ENCODE measurements around the gene CPE. TPM values are rescaled to one million over a fixed set of nuclear protein-coding genes. Genes with fewer than 3 reads are reported as not detected.
"Not testable (repeated sequence)": the region's sequence is repeated elsewhere in the genome, so short reads cannot be mapped to it uniquely, and the experiment has no call there.

CPE gene
- total RNA-seq, 1 donor from 2014 or later: 39.6 TPM

DNA sequence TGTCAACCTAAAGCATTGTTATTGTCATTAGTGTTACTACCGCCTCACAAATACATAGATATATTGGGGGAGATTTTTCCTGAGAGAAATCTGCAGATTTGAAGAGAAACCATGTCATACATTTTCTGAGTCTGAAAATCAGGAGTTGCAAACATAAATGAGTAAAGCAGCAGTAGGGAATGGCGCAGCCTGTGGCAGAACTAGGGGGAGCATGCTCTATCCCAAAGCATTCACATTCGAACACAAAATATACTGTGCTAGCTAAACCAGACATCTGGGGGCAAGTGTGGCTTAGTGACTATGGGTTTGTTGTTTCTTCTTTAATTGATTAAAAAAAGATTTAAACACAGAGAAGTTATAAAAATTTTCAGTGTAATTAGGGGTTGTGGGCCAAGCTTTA is 83.2 kb downstream of the CPE start:
- no peak for DNase-seq (ENCODE audit: low spot score)

GRCh38 chr4:165464376-165464775 is 85.6 kb downstream of the CPE start:
- DNase-seq (ENCODE audit: low spot score): no peak

DNA sequence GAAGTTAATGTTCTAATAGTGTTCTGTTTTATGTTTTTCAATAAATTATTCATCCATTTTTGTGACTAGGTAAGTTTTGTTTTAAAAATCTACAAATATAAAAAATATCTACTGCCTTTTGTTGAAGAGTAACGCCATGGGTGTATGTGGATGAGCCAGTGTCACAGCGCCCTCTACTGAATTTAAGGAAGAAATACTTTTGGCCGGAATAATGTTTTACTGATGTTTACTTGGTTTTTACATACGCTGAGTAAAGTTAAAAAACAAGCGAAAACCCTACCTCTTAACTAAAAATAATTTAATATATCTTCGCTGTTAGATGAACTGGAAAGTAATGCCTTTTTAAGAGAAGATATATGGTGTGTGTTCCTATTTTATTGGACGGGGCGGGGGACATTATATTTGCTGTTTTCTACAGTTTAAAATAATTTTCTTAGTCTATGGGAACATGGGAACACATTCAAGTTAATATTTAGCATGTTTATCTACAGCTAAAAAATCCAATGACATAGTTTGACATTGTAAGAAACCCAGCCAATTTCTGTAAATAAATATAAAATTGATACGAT is 86.1 kb downstream of the CPE start:
- no peak for DNase-seq (ENCODE audit: low spot score)

DNA sequence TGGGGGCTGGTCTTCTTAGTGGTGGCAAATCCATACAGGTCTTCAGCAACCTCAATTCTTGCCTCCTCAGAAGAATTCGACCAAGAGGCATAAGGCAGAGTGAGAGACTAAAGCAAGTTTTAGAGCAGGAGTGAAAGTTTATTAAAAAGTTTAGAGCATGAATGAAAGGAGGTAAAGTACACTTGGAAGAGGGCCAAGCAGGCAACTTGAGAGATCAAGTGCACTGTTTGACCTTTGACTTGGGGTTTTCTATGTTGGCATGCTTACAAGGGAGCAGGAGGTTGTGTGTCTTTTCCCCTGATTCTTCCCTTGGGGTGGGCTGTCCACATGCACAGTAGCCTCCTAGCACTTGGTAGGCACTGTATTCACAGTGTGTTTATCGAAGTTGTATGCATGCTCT is 91.2 kb downstream of the CPE start:
- no peak for DNase-seq (ENCODE audit: low spot score)

DNA sequence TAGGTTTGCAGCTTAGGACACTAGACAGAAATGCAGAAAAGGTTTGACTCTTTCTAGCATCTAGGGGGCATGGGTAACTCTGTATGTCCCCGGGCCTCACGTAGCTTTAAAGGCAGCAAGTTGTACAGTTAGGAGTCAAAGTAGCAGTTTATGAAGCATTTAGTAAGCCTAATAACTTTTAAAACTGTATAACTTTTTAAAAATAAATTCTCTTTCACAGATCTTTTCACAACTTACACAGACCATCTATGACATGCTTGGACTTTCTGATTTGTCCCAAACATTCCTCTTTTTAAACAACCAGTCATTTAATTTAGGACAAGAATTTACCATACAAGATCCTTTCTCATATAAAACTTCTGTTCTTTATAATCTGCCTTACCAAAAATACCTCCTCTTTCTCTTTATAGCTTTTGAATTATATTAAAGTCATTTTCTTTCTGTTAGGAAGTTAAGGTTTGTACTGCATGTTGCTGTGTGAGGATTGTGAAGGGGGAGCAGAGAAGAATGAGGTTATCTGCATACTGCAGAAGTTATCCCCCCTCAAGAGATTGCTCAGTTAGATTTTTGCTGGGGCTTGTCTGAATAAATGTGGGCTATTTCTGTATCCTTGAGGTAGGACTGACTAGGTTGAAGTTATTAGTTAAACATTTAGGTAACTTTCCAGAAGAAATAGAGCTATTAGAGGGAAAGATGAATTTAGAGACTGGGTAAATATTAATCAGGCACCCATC is 94.3 kb downstream of the CPE start:
- DNase-seq (ENCODE audit: low spot score): no peak

- DNase-seq (ENCODE audit: low spot score): no peak
Measured at GRCh38 chr4:165474784-165475705, 96.2 kb downstream of the CPE start.

- DNase-seq (ENCODE audit: low spot score): no peak
Measured at GRCh38 chr4:165475706-165476070, 96.9 kb downstream of the CPE start.

DNA sequence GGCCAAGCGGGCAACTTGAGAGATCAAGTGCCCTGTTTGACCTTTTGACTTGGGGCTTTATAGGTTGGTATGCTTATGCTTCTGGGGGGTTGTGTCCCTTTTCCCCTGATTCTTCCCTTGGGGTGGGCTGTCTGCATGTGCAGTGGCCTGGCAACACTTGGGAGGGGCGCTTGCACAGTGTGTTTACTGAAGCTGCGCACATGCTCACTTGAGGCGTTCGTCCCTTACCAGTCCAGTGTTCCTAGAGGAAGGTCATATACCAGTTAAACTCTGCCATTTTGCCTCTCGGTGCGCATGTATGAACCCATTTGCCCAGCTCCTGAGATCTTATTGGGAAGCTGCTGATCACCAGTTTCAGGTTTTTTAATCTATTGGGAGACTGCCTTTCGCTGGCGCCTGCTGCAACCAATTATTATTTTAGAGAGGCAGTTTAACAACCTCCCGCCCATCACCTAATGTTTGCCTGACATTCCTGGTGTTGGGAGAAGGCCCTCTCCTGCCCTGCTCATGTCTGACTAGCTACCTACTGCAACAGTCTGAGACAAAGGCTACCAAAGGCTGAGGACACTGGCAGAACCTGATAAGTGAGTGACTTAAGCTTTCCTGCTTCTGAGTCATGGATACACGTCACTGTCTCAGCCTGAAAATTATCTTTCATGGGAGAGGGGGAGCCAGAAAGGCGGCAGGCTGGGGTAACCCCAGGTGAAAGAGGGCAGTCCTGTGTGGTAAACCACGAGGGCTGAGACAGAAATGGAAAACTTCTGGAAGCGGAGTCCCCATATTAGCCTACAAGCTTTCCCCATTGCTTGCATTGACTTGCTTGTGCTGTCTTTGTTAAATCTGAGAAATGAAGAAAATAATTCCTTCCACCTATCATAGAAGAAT is 97.6 kb downstream of the CPE start:
- no peak for DNase-seq (ENCODE audit: low spot score)

GRCh38 chr4:165477799-165478198 is 99.0 kb downstream of the CPE start:
- DNase-seq (ENCODE audit: low spot score): no peak

DNA sequence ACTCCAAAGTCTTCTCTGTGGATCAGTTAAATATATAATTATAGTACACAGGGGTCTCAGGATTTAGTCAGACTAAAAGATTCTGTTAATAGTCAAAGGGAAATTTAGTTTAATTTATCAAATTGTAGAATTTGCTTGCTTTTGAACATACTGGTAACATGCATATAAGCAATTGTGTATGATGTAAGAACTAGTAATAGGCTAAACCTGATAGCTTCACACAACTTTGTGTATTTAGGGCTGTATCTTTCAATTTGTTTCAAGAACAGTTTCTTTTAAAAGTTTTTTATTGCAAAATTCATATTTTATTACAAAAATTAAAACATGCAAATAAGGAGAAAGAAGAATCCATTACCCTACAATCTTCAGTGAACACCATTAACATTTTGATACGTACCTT is 99.5 kb downstream of the CPE start:
- DNase-seq (ENCODE audit: low spot score): no peak

- DNase-seq (ENCODE audit: low spot score): no peak
Measured at GRCh38 chr4:165481053-165481835, 102.4 kb downstream of the CPE start.

GRCh38 chr4:165489786-165490185 is 111.0 kb downstream of the CPE start:
- no peak for DNase-seq (ENCODE audit: low spot score)

DNA sequence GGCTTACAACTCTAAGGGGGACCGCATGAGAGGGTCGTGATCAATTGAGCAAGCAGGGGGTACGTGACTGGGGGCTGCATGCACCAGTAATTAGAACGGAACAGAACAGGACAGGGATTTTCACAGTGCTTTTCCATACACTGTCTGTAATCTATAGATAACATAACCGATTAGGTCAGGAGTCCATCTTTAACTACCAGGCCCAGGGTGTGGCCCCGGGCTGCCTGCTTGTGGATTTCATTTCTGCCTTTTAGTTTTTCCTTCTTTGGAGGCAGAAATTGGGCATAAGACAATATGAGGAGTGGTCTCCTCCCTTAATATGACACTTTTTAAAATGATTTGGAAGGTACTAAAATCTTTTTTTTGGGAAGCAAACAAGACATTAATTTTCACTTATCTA is 113.8 kb downstream of the CPE start:
- DNase-seq (ENCODE audit: low spot score): not testable (repeated sequence)

DNA sequence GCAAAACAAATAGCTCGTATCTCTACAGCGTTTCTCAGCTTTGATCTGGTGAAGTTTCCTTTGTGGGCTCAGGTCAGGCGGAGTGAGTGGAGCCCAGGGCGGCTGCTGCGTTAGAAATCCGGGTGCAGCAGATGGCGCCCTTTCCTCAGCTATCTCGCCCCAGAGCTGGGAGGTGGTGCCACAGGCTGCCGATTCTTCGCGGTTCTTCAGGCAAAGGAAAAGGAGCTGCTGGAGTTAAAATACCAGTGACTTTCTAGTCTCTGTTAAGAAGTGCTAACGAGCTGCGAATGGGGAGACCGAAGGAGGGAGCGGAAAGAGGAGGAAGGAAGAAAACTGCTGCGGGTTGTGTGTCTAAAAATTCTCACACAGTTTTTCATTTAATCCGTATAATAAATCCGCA is 114.6 kb downstream of the CPE start:
- DNase-seq (ENCODE audit: low spot score): peak; percentile 58

- no peak for DNase-seq (ENCODE audit: low spot score)
Measured at GRCh38 chr4:165502916-165503907, 124.4 kb downstream of the CPE start.

GRCh38 chr4:165504184-165504583 is 125.4 kb downstream of the CPE start:
- no peak for DNase-seq (ENCODE audit: low spot score)

GRCh38 chr4:165505958-165506837 is 127.4 kb downstream of the CPE start:
- DNase-seq (ENCODE audit: low spot score): no peak

GRCh38 chr4:165506849-165507248 is 128.0 kb downstream of the CPE start:
- no peak for DNase-seq (ENCODE audit: low spot score)

DNA sequence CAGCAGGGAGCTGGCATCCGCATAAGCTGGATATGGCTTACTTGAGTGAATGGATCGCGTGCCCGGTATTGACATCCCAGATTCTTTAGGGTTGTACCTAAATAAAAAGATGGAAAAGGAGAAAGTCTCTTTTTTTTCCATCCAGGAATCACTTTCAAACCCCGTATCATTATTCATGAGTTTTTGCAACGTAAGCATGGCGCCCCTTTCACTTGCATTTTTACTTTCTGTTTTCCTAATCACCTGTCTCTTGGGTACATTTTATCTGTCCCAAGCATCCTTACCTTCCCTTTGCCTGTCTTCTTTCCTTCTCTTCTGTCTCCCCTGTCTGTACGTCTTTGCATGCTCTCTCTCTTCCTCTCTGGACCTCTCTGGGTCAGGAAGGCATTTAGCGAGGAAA is 128.6 kb downstream of the CPE start:
- no peak for DNase-seq (ENCODE audit: low spot score)
